HG02943 (cell line): Measurements from ENCODE around the gene COL25A1.
A peak's percentile ranks its signal among the peaks of the same experiment; 100 is the strongest.
"Not testable (repeated sequence)": the region's sequence is repeated elsewhere in the genome, so short reads cannot be mapped to it uniquely, and the experiment has no call there.

Experiments used
- ATAC-seq: cut with Tn5 transposase; IDR thresholded peaks from one replicate; pipeline ENCODE4 v1.9.1; 2021; ENCODE audit warnings: mild to moderate bottlenecking, low read depth, moderate library complexity; ENCODE audit not compliant: unreplicated experiment

Gene COL25A1

GRCh38 chr4:108887034-108887433 is 415.4 kb downstream of the COL25A1 start:
- no peak for ATAC-seq

- ATAC-seq, result no peak
Measured at GRCh38 chr4:108885211-108885610, 417.2 kb downstream of the COL25A1 start.

- no peak for ATAC-seq
Measured at GRCh38 chr4:108884596-108884995, 417.9 kb downstream of the COL25A1 start.

GRCh38 chr4:108881986-108882385 is 420.5 kb downstream of the COL25A1 start:
- ATAC-seq, result no peak

GRCh38 chr4:108881190-108881589 is 421.3 kb downstream of the COL25A1 start:
- no peak for ATAC-seq

- no peak for ATAC-seq
Measured at GRCh38 chr4:108878806-108879205, 423.7 kb downstream of the COL25A1 start.

- no peak for ATAC-seq
Measured at GRCh38 chr4:108877821-108878220, 424.6 kb downstream of the COL25A1 start.

GRCh38 chr4:108874806-108875205 is 427.7 kb downstream of the COL25A1 start:
- ATAC-seq, result no peak

- ATAC-seq, result not testable (repeated sequence)
Measured at GRCh38 chr4:108869970-108870369, 432.5 kb downstream of the COL25A1 start.

GRCh38 chr4:108868606-108869227 is 433.7 kb downstream of the COL25A1 start:
- no peak for ATAC-seq

- ATAC-seq, result no peak
Measured at GRCh38 chr4:108867476-108867875, 435.0 kb downstream of the COL25A1 start.

- ATAC-seq, result no peak
Measured at GRCh38 chr4:108861334-108861733, 441.1 kb downstream of the COL25A1 start.

- no peak for ATAC-seq
Measured at GRCh38 chr4:108854786-108855185, 447.7 kb downstream of the COL25A1 start.

- no peak for ATAC-seq
Measured at GRCh38 chr4:108852691-108853090, 449.8 kb downstream of the COL25A1 start.

- ATAC-seq, result no peak
Measured at GRCh38 chr4:108851366-108851765, 451.1 kb downstream of the COL25A1 start.

- no peak for ATAC-seq
Measured at GRCh38 chr4:108850219-108850649, 452.2 kb downstream of the COL25A1 start.

- ATAC-seq, result peak; percentile 79
Measured at GRCh38 chr4:108849611-108850168, 452.8 kb downstream of the COL25A1 start.

GRCh38 chr4:108846568-108846967 is 455.9 kb downstream of the COL25A1 start:
- no peak for ATAC-seq

- no peak for ATAC-seq
Measured at GRCh38 chr4:108840426-108840975, 462.0 kb downstream of the COL25A1 start.

GRCh38 chr4:108839333-108839732 is 463.1 kb downstream of the COL25A1 start:
- no peak for ATAC-seq

- ATAC-seq, result no peak
Measured at GRCh38 chr4:108838451-108838850, 464.0 kb downstream of the COL25A1 start.

GRCh38 chr4:108834835-108835384 is 467.5 kb downstream of the COL25A1 start:
- no peak for ATAC-seq
